GM21360 (cell line): Measurements from ENCODE around the gene CFAP61.
"Not testable (repeated sequence)": the region's sequence is repeated elsewhere in the genome, so short reads cannot be mapped to it uniquely, and the experiment has no call there.

ENCODE experiments used
- ATAC-seq: cut with Tn5 transposase; IDR thresholded peaks from one replicate; pipeline ENCODE4 v1.9.1; 2021; ENCODE audit warnings: mild to moderate bottlenecking, moderate library complexity; ENCODE audit not compliant: unreplicated experiment

The CFAP61 gene

DNA sequence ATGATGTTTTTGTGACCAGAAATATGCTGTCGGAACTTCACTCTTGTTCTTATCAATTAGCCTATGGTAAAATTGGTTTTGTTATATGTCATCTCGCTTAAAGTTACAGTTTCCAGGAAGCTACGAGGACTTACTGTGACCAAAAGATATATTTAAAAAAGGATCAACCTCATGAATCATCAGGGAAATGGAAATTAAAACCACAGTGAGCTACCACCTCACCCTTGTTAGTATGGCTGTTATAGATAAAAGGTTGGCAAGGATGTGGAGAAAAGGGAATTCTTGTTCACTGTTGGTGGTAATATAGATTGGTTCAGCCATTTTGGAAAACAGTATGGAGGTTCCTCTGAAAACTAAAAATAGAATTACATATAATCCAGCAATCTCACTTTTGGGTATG, 301.2 kb downstream of the CFAP61 start:
- ATAC-seq: no peak

DNA sequence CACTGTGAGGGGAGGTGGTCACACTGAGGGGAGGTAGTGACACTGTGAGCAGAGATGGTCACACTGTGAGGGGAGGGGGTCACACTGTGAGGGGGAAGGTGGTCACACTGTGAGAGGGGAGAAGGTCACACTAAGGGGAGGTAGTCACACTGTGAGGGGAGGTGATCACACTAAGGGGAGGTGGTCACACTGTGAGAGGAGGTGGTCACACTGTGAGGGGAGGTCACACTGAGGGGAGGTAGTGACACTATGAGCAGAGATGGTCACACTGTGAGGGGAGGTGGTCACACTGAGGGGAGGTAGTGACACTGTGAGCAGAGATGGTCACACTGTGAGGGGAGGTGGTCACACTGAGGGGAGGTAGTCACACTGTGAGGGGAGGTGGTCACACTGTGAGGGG, 303.2 kb downstream of the CFAP61 start:
- ATAC-seq: not testable (repeated sequence)

DNA sequence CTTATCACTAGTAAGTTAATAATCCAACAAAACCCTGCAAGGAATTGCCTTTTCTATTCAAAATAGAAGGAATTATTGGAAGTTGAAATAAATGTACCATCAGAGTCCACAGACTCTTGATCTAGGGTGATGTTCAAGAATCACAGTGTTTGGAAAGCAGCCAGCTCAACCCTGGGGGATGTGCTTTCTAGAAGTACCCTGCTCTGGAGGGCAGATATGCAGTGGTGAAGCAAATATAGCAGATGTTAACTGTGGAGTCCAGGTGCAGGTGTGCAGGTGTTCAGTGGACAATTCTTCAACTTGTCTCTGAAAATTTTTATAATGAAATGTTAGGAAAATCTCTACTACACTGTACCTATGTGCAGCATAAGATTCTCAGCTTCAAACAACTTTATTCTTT, 306.5 kb downstream of the CFAP61 start:
- no peak for ATAC-seq

DNA sequence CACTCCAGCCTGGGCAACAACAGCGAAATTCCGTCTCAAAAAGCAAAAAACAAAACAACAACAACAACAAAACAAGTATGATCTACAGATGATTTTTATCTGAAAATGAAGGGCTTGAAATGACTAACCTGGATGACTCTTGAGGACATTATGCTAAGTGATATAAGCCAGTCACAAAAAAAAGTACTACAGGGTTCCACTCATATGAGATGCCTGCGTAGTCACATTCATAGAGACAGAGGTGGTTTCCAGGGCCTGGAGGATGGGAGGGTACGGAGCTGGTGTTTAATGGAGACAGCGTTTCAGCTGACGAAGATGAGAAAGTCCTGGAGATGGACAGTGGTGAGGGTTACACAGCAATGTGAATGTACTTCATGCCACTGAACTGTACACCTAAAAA, 307.3 kb downstream of the CFAP61 start:
- no peak for ATAC-seq

DNA sequence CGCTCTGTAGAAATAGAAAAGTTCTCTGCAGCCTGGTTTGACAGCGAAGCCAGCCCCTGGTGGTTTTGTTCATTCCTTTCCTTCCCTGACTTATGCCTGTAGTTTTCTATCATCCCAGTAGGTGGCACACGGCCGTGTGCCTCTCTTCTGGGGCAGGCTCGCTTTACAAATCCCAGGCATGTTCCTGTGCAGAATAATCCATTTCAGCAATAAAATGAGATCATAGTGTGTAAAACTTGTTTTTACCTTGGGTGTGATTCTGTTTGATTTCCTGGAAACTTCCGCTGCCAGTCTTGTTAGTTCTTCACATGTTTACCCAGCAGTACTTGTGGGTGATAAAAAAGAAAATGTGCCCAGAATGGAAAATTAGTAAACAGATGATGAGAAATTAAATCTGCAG, 308.1 kb downstream of the CFAP61 start:
- ATAC-seq: peak; percentile 60

DNA sequence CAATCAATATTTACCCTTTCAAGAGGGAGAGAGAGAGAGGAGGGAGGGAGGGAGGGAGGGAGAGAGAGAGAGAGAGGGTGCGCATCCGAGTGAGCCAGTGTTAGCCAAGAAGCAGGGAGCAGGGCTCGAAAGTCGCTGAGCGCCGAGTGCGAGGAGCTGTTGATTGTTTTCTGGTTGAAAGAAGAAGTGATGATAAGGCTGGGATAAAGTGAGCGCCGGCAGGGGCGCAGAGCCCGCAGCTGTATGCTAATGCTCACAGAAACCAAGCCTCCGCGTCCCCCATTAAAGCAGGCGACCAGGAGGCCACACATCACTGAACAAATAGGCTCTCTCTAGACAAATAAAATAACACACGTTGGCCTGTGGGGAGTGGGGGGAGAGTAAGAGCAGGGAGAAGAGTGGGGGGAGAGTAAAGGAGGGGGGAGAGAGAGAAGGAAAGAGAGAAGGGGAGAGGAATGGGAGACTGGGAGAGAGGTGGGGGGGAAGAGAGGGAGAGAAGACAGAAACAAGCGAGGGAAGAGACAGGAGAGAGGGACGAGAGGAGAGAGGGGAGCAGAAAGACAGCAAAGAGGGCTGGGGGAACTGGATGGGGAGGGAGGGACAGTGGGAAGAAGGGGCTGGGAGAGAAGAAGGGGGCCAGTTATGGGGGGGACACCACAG, 310.6 kb downstream of the CFAP61 start:
- ATAC-seq: no peak

DNA sequence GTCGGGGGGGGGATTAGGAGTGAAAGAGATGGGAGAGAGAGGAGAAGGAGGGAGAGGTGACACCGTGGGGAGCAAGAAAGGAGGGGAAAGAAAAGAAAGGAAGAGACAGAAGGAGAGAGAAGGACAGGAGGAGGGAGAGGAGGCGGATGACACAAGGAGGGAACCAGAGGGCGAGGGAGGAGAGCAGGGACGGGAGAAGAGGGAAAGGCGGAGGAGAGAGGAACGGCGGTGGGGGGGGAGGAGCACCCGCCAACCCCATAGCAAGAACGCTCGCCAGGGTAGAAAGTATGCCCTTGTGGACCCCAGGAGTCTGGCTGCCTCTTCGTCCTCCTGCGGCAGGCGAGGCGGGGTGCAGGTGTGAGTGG, 311.1 kb downstream of the CFAP61 start:
- ATAC-seq: no peak

DNA sequence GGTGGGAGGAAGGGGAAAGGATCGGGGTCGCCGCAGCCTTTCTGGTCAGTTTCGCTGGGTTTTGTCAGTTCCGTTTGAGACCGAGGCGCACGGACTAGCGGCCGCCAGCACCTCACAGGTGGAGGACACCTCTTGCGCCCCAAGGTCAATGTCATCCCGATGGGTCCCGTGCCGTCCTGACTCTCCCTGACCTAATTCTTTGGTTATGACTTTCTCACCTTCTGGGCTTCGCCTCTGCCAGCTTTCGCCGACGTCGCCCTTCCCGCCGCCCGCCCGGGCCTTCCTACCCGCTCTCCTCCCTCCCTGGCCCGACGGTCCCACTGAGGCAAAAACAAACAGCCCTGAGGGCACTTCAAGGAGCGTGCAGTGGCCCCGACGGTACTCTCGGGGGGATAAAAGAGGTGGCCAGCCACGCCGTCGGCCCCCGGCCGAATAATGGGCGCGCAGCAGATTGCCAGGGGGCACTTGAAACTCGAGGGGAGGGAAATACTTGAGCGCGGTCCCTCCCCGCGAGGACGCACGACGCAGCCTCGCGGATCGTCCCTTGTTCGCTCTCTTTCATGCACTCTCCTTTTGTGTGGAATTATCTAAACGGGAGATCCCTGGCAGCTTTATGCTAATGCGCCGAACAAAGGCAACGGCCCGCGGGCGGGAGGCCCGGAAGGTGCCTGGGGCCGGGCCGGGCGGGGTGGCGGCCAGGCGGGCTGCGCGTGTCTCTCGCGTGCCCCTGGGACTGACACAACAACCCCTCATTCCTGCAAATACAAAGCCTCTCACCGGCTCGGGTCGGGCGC, 311.7 kb downstream of the CFAP61 start:
- no peak for ATAC-seq

DNA sequence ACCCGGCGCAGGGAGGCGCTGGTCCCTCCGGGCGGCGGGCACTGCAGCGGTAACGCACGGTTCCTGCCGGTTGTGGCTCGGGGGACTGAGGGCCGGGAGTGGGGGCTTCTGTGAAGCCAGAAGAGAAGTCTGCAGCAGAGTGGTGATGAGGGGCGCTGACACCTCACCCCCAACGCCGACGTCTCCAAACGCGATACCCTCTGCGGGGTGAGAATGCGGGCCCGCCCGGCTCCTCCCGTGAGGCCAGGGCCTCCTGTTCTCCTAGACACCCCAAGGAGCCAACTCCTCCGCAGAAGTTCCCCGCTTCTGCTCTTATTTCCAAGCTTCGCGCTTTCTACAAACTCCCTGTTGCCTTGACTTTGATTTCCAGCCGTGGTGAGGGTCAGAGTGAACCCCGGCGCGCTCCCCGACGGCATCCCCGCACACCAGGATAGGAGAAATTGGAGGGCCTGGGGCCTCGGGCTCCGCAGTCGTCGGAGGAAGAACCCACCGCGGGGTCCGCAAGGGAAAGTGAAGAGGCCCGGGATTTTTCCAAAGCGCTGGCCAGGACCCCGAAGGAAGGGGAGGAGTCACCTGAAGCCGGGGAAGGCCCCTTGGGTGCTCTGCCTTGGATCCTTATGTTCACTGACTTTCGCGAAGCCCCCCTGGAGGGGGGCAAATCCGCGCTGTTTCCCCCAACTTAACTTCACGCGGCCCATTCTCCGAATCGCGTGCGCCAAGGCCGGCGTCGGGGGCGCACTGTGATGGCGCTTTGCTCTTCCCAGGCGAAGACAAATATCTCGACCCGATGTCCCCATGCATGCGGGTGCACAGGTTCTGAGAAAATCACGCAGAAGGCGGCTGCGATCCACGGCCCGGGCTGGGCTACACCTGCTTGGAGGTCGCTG, 312.5 kb downstream of the CFAP61 start:
- ATAC-seq: no peak

DNA sequence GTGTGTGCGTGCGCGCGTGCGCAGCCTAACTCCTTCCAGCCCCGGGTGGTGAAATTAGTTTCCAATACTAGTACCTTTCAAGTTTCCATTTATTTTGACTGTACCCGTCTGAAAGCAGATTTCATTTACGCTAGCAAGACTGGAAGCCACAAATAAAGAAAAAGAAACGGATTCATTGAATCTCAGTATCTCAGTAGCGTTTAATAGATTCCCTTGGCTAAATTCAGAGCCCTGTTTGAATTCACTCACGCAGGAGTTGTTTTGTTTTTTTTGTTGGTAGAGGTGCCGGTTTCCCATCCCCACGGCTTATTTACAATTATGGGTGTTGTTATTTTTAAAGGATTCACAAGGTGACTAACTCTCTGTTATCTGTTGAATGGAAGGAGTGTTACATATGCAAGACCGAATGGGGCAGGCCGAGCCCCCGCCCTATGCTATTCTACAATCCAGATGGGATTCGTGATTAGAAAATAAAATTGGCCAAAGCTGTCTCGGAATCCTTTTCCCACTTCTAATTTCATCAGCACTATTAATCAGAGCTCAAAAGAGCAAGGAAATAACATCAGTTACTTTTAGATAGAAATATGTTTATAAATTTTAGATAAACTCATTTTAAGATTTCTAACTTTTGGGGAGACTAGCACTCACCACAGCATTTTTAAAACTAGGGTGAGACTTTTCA, 313.3 kb downstream of the CFAP61 start:
- no peak for ATAC-seq

DNA sequence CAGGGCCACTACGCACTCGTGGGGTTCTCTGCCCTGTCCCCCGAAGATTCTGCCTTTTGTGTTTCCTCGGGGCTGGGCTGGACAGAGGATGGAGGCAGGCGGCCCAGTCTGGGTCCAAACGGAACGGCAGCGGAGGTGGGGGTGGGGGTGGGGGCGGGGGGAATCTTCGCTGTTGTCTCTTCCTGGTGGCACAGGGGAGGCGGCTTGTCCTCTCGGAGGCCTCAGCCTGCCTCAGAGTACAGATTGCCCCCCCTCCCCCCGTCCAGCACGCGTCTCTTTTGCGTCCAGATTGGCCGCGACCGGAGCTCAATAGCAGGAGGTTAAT, 314.2 kb downstream of the CFAP61 start:
- no peak for ATAC-seq

DNA sequence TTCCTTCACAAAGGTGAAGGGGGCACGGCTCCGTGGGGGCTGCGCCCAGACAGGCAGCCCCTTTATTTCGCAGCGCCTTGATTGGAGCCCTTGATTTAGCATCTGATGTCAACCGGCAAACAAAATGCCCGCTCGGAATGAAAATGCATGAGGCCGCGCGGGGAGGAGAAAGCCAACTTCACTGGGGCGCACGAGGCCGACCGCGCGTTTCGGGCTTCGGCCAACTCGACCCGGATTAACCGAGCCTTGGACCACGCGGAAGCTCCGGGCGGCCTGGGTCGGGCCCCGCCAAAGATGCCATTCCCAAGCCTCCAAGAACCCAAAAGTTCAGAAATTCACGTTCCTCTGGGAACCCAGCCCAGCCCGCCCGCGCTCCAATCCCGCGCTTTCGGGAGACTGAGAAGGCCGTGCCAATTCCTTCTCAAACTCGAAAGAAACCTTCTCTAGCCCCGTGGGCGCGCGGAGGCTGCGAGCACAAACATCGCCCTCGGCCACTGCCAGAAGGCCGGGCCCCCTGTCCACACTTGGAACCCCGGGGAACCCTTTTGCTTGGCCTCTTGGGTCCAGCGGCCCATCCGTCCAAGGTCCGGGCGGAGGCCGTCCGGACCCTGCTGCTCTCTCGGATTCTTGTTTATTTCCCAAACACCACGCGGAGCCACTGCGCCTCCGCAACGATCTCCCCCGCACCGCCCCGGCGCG, 314.7 kb downstream of the CFAP61 start:
- ATAC-seq: no peak

DNA sequence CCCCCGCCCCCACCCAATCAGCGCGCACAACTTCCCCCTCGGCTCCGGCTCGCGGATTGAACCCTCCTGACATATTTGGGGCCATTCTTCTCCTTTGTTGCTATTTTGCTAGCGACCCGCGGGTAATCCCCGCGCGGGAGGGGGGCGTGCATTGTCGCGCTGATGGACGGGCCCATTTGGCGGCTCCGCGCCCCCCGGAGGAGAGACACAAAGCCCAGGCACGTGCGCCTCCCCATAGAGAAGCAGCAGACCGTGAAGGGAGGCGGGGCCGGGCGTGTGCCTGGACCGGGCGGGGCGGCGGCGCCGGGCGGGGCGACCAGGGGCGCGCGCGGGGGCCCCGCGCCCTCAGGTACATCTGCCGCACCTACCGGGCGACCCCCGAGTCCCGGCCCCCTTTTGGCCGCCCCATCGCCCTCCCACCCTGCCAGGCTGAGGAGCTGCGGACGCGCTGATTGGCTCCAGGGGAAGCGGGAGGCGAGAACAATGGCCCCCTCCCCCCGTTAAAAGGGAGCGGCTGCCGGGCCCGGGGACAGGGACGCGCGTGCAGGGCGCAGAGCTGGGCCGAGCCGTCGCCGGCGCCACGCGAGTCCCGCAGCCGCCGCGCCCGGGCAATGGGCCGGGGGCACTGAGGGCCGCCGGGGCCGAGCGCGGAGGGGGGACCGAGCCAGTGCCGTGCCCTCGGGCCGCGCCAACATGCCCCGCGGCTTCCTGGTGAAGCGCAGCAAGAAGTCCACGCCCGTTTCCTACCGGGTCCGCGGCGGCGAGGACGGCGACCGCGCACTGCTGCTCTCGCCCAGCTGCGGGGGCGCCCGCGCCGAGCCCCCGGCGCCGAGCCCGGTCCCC, 315.5 kb downstream of the CFAP61 start, which contains the start of gene INSM1:
Gene INSM1 (plus strand): TSS at position 530 of the 843 bp plus-strand sequence. CDS start 164 bp downstream, at position 694.
- ATAC-seq: no peak

DNA sequence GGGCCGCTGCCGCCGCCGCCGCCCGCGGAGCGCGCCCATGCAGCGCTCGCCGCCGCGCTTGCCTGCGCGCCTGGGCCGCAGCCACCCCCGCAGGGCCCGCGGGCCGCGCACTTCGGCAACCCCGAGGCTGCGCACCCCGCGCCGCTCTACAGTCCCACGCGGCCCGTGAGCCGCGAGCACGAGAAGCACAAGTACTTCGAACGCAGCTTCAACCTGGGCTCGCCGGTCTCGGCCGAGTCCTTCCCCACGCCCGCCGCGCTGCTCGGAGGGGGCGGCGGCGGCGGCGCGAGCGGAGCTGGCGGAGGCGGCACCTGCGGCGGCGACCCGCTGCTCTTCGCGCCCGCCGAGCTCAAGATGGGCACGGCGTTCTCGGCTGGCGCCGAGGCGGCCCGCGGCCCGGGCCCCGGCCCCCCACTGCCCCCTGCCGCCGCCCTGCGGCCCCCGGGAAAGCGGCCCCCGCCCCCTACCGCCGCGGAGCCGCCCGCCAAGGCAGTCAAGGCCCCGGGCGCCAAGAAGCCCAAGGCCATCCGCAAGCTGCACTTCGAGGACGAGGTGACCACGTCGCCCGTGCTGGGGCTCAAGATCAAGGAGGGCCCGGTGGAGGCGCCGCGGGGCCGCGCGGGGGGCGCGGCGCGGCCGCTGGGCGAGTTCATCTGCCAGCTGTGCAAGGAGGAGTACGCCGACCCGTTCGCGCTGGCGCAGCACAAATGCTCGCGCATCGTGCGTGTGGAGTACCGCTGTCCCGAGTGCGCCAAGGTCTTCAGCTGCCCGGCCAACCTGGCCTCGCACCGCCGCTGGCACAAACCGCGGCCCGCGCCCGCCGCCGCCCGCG, 316.3 kb downstream of the CFAP61 start:
- ATAC-seq: no peak

DNA sequence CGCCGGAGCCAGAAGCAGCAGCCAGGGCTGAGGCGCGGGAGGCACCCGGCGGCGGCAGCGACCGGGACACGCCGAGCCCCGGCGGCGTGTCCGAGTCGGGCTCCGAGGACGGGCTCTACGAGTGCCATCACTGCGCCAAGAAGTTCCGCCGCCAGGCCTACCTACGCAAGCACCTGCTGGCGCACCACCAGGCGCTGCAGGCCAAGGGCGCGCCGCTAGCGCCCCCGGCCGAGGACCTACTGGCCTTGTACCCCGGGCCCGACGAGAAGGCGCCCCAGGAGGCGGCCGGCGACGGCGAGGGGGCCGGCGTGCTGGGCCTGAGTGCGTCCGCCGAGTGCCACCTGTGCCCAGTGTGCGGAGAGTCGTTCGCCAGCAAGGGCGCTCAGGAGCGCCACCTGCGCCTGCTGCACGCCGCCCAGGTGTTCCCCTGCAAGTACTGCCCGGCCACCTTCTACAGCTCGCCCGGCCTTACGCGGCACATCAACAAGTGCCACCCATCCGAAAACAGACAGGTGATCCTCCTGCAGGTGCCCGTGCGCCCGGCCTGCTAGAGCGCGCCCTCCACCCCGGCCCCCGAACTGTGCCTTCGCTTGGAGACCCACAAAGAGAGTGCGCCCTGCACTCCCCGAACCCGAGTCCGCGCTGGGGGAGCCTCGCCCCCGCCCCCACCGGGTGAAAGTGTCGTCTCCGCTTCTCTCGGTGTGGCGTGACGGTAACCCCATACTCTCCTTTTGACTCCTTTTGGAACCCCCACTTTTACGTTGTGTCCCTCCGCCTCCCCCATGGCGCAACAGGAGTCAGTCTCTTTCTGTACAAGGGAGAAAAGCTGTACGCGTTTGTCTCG, 317.1 kb downstream of the CFAP61 start:
- no peak for ATAC-seq

DNA sequence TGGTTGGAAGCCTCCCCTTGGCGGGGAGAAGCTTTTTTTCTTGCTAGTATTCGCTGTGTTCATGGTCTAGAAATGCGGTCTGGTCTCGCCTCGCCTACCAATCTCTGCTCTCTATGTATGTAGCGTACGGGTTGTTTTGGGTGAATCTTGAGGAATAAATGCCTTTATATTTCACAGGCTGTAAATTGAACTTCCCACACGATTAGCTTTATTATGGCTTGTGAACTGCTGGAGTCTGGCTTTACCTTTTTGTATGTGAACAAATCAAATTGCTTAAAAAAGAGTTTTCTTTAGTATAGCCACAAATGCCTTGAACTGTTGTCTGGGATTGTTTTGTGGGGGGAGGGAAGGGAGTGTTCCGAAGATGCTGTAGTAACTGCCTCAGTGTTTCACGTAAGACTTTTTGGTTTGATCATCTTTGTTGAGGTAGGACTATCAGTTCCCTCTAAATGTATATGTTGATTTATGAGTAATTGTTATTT, 317.8 kb downstream of the CFAP61 start:
- ATAC-seq: no peak

DNA sequence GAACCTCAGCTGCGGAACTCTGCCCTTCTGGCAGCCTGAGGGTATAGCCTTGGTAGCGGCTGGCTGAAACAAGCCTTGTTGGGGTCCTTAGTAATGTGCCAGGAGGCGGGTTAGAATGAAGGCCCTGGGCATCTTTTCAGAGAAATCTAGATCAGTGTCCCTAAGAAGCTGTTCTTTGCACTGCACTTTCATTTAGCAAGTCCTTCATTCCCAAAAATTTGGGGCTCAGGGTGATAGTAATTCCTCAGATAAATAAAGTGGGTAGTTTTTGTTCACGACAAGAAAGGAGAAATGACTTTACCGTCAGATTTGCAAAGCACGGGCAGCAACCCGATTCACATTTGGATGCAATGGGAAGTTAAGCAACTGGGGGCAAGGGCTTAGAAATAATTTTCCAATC, 318.8 kb downstream of the CFAP61 start:
- no peak for ATAC-seq

DNA sequence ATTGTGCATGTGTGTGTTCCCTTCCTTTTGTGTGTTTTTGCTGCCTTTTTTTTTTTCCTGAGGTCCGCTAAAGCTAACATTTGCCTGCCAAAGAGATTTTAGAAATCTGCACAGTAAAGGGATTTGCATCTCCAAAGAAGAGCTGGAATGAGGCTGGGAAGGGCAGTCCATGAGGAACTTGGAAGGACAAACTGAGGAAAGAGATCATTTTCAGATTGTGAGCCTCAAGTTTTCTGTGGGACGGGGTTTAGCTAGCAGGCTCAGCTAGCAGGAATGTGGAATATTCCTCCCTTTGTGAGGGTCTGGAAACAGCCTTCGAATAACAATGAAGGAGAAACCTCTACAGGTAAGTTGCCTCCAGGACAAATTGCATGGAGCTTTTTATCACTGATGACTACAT, 319.3 kb downstream of the CFAP61 start:
- ATAC-seq: no peak
